K562 (cell line): ENCODE results near the gene ELAC1. TPM values are rescaled to one million over a fixed set of nuclear protein-coding genes. Genes with fewer than 3 reads are reported as not detected.

ENCODE experiments used
- EGR1 ChIP-seq: fragments of 450-650 bp; conservative IDR thresholded peaks from 2 replicates; pipeline ENCODE4 v1.6.1; 2017; ENCODE audit warnings: mild to moderate bottlenecking
- EP400 ChIP-seq: fragments of 450-650 bp; IDR thresholded peaks from 2 replicates; pipeline ENCODE4 v1.6.1; 2017; ENCODE audit warnings: antibody characterized with exemption, mild to moderate bottlenecking, moderate library complexity
- MAZ ChIP-seq, 2 experiments: fragments of 450-650 bp in 1 of 2; sonication (generic) in 1 of 2; formaldehyde crosslinking; IDR thresholded peaks in 1 of 2; conservative IDR thresholded peaks in 1 of 2; 2 replicates each; pipeline versions ENCODE4 v1.4.0 to v1.5.0; 2020; ENCODE audit warnings: mild to moderate bottlenecking in 1 of 2, missing genetic modification reagents in 1 of 2
- MEIS2 ChIP-seq: fragments of 450-650 bp; IDR thresholded peaks from 2 replicates; pipeline ENCODE4 v1.6.1; 2014; ENCODE audit warnings: mild to moderate bottlenecking; ENCODE audit not compliant: partially characterized antibody
- PHF20 ChIP-seq: fragments of 450-650 bp; IDR thresholded peaks from 2 replicates; pipeline ENCODE4 v1.6.1; 2018; ENCODE audit not compliant: partially characterized antibody
- RBFOX2 ChIP-seq: fragments of 200-400 bp; formaldehyde crosslinking; IDR thresholded peaks from 2 replicates; pipeline ENCODE4 v1.6.1; 2017; ENCODE audit warnings: low read depth, mild to moderate bottlenecking, low read length, moderate library complexity
- SAFB2 ChIP-seq: fragments of 200-400 bp; formaldehyde crosslinking; IDR thresholded peaks from 2 replicates; pipeline ENCODE4 v1.6.1; 2018; ENCODE audit warnings: borderline replicate concordance, low read length, low read depth, moderate library complexity; ENCODE audit not compliant: severe bottlenecking
- polyA plus RNA-seq, 8 experiments: library from polyadenylated mRNA; depleted of rRNA in 4 of 8; stranded (reverse) in 5 of 8; unstranded in 3 of 8; fragments of >200 nt; fragmentation: Nextera tagmentation in 2 of 8; fragmentation: Illumina TruSeq in 1 of 8; extraction: Ambion mirVana in 2 of 8; extraction: Trizol in 1 of 8; gene quantifications; 2 replicates each; pipeline versions ENCODE4 v1.2.1 to v1.2.3, GENCODE V29; 2011 to 2014; ENCODE audit warnings: inconsistent platforms in 1 of 8, missing spikeins in 1 of 8
- total RNA-seq, 7 experiments: library from RNA; depleted of rRNA in 6 of 7; stranded (reverse); fragments of >200 nt in 6 of 7; fragmentation: Illumina TruSeq in 2 of 7; extraction: Trizol in 2 of 7; gene quantifications; 2 replicates each; pipeline versions ENCODE4 v1.2.1 to v1.2.3, GENCODE V29; 2011 to 2021; ENCODE audit warnings: low replicate concordance in 1 of 7
- TF ChIP-seq, protein P1 (sequence below), 2 experiments: fragments of 450-650 bp; IDR thresholded peaks; 2 replicates each; pipeline ENCODE4 v1.6.1; 2018; ENCODE audit warnings: mild to moderate bottlenecking in 2 of 2, low read depth in 1 of 2; ENCODE audit not compliant: partially characterized antibody in 2 of 2
- TF ChIP-seq, protein P2 (sequence below): fragments of 450-650 bp; IDR thresholded peaks from 2 replicates; pipeline ENCODE4 v1.6.1; 2018; ENCODE audit not compliant: partially characterized antibody
- TF ChIP-seq, protein P3 (sequence below): fragments of 450-650 bp; IDR thresholded peaks from 2 replicates; pipeline ENCODE4 v1.6.1; 2016; ENCODE audit warnings: antibody characterized with exemption
- TF ChIP-seq, protein P4 (sequence below): conservative IDR thresholded peaks from 2 replicates; pipeline ENCODE4 v1.6.1; 2011; ENCODE audit warnings: low read depth, mild to moderate bottlenecking, low read length; ENCODE audit not compliant: control insufficient read depth
- TF ChIP-seq, protein P5 (sequence below): sonication (generic); formaldehyde crosslinking; IDR thresholded peaks from 2 replicates; pipeline ENCODE4 v1.8.0; 2022; ENCODE audit warnings: missing genetic modification reagents, mild to moderate bottlenecking, moderate library complexity, borderline replicate concordance

The ELAC1 gene
- total and polyA plus RNA-seq, 9 of the 15 experiments (the other 6 are each of a cell fraction or from before 2014, with no cell fraction given) = 3.7 to 7.7 (median 4.9) TPM

DNA sequence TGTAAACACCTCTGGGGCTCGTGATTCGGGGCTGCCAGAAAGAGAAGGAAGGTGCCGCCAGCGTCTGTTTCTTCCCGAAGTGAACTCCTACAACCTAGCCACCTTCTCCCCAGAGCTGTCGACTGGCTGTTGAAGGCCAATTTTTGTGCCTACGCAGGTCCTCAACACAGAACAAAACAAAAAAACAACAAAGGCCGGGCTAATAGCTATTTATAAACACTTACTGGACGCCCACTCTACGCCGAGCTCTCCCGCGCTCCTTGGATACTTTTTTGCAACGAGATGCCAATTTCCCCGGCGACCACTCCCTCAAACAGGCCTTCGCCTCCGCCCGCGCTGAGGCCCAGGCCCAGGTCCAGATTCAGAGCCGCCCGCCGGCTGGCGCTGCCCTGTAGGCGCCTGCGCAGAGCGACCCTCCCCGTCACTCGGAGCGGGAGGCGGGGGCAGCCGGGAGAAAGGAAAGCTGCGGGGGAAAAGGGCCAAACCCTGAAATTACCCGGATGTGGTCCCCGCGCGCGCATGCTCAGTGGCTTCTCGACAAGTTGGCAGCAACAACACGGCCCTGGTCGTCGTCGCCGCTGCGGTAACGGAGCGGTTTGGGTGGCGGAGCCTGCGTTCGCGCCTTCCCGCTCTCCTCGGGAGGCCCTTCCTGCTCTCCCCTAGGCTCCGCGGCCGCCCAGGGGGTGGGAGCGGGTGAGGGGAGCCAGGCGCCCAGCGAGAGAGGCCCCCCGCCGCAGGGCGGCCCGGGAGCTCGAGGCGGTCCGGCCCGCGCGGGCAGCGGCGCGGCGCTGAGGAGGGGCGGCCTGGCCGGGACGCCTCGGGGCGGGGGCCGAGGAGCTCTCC lies 62.1 kb downstream of the ELAC1 start, which contains the start of gene SMAD4 (continued):
- TF ChIP-seq, protein P1, sequence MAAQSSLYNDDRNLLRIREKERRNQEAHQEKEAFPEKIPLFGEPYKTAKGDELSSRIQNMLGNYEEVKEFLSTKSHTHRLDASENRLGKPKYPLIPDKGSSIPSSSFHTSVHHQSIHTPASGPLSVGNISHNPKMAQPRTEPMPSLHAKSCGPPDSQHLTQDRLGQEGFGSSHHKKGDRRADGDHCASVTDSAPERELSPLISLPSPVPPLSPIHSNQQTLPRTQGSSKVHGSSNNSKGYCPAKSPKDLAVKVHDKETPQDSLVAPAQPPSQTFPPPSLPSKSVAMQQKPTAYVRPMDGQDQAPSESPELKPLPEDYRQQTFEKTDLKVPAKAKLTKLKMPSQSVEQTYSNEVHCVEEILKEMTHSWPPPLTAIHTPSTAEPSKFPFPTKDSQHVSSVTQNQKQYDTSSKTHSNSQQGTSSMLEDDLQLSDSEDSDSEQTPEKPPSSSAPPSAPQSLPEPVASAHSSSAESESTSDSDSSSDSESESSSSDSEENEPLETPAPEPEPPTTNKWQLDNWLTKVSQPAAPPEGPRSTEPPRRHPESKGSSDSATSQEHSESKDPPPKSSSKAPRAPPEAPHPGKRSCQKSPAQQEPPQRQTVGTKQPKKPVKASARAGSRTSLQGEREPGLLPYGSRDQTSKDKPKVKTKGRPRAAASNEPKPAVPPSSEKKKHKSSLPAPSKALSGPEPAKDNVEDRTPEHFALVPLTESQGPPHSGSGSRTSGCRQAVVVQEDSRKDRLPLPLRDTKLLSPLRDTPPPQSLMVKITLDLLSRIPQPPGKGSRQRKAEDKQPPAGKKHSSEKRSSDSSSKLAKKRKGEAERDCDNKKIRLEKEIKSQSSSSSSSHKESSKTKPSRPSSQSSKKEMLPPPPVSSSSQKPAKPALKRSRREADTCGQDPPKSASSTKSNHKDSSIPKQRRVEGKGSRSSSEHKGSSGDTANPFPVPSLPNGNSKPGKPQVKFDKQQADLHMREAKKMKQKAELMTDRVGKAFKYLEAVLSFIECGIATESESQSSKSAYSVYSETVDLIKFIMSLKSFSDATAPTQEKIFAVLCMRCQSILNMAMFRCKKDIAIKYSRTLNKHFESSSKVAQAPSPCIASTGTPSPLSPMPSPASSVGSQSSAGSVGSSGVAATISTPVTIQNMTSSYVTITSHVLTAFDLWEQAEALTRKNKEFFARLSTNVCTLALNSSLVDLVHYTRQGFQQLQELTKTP (IDR thresholded peaks at IDR 0.05; ENCODE audit: low read depth in 1 of 2, partially characterized antibody in 2 of 2) = peak in 1 of 2 experiments; percentile 39
- TF ChIP-seq, protein P2, sequence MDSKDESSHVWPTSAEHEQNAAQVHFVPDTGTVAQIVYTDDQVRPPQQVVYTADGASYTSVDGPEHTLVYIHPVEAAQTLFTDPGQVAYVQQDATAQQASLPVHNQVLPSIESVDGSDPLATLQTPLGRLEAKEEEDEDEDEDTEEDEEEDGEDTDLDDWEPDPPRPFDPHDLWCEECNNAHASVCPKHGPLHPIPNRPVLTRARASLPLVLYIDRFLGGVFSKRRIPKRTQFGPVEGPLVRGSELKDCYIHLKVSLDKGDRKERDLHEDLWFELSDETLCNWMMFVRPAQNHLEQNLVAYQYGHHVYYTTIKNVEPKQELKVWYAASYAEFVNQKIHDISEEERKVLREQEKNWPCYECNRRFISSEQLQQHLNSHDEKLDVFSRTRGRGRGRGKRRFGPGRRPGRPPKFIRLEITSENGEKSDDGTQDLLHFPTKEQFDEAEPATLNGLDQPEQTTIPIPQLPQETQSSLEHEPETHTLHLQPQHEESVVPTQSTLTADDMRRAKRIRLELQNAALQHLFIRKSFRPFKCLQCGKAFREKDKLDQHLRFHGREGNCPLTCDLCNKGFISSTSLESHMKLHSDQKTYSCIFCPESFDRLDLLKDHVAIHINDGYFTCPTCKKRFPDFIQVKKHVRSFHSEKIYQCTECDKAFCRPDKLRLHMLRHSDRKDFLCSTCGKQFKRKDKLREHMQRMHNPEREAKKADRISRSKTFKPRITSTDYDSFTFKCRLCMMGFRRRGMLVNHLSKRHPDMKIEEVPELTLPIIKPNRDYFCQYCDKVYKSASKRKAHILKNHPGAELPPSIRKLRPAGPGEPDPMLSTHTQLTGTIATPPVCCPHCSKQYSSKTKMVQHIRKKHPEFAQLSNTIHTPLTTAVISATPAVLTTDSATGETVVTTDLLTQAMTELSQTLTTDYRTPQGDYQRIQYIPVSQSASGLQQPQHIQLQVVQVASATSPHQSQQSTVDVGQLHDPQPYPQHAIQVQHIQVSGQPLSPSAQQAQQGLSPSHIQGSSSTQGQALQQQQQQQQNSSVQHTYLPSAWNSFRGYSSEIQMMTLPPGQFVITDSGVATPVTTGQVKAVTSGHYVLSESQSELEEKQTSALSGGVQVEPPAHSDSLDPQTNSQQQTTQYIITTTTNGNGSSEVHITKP = peak; percentile 38
- TF ChIP-seq, protein P3, sequence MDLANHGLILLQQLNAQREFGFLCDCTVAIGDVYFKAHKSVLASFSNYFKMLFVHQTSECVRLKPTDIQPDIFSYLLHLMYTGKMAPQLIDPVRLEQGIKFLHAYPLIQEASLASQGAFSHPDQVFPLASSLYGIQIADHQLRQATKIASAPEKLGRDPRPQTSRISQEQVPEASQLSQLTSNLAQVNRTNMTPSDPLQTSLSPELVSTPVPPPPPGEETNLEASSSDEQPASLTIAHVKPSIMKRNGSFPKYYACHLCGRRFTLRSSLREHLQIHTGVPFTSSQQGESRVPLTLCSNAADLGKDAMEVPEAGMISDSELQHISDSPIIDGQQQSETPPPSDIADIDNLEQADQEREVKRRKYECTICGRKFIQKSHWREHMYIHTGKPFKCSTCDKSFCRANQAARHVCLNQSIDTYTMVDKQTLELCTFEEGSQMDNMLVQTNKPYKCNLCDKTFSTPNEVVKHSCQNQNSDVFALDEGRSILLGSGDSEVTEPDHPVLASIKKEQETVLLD = peak; percentile 93
- TF ChIP-seq MEIS2 (peak; percentile 81), PHF20 (peak; percentile 28), SAFB2 (no peak), EGR1 (peak; percentile 68), RBFOX2 (peak; percentile 95), EP400 (peak; percentile 55; the same call in 1 of the 2 replicates), MAZ (CRISPR knock-in tag; conservative IDR thresholded peaks at IDR 0.05 in 1 of 2, IDR thresholded peaks at IDR 0.05 in 1 of 2) (peak; percentile 65 to 77)
- TF ChIP-seq, protein P4, sequence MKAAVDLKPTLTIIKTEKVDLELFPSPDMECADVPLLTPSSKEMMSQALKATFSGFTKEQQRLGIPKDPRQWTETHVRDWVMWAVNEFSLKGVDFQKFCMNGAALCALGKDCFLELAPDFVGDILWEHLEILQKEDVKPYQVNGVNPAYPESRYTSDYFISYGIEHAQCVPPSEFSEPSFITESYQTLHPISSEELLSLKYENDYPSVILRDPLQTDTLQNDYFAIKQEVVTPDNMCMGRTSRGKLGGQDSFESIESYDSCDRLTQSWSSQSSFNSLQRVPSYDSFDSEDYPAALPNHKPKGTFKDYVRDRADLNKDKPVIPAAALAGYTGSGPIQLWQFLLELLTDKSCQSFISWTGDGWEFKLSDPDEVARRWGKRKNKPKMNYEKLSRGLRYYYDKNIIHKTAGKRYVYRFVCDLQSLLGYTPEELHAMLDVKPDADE = no peak
- TF ChIP-seq, protein P5, sequence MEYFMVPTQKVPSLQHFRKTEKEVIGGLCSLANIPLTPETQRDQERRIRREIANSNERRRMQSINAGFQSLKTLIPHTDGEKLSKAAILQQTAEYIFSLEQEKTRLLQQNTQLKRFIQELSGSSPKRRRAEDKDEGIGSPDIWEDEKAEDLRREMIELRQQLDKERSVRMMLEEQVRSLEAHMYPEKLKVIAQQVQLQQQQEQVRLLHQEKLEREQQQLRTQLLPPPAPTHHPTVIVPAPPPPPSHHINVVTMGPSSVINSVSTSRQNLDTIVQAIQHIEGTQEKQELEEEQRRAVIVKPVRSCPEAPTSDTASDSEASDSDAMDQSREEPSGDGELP = peak; percentile 51; the same call in 1 of the 2 replicates
